ENCODE data around the gene TPR. TPM values are rescaled to one million over a fixed set of nuclear protein-coding genes. Genes with fewer than 3 reads are reported as not detected.

The TPR gene
- total and polyA plus RNA-seq, 9 donors, result 26.3 to 107 (median 70.2) TPM

DNA sequence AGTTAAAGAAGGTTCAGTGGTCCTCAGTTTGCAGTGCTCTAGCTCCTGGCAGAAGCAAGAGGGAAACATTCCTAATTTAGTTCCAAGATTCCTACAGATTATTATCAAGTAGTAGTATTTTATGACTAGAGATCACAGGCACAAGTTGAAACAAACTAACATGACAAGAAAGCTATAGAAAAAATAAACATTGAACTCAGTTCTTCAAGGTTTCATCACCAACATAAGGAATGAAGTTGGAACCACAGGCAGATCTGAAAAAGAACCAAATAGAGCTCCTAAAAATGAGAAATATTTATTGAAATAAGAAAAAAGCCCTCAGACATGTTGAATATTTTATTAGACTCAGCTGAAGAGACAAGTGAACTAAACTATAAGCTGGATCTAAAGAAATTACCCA is 45.3 kb upstream of the TPR start:
- Histone ChIP-seq H3K27me3 (no peaks in the 10 kb centered on the region), H3K4me3 (no peak overlapping the region), H3K36me3 (no peaks in the 10 kb centered on the region), H3K4me1 (ENCODE audit: insufficient read depth) (peaks cover 8% of the 10 kb centered on the region), H3K9me3 (no peaks in the 10 kb centered on the region), H3K27ac (peak overlapping the region in 1 of 2 donors; percentile 17)
- no peak for DNase-seq
- intact Hi-C loops (cut with DNase I), result no loop called here
- TF ChIP-seq POLR2A (IDR thresholded peaks at IDR 0.05) (no peak), CTCF (IDR thresholded peaks at IDR 0.05) (no peak), EP300 (IDR thresholded peaks at IDR 0.05) (no peak)

GRCh38 chr1:186418503-186418902 is 43.5 kb upstream of the TPR start:
- no peak for DNase-seq
- no peaks in the 10 kb centered on the region for H3K27me3 ChIP-seq
- no peaks in the 10 kb centered on the region for H3K36me3 ChIP-seq
- TF ChIP-seq POLR2A (IDR thresholded peaks at IDR 0.05), result no peak
- TF ChIP-seq EP300 (IDR thresholded peaks at IDR 0.05), result no peak
- TF ChIP-seq CTCF (IDR thresholded peaks at IDR 0.05), result no peak
- intact Hi-C loops (cut with DNase I), result no loop called here
- 32 to 64% (median 47%) methylated on average over 4 of the region's 4 CpGs for WGBS, 3 donors
- H3K4me1 ChIP-seq (ENCODE audit: insufficient read depth), result peaks cover 8% of the 10 kb centered on the region
- no peak overlapping the region for H3K27ac ChIP-seq
- H3K9me3 ChIP-seq, result no peaks in the 10 kb centered on the region
- H3K4me3 ChIP-seq, result no peak overlapping the region

DNA sequence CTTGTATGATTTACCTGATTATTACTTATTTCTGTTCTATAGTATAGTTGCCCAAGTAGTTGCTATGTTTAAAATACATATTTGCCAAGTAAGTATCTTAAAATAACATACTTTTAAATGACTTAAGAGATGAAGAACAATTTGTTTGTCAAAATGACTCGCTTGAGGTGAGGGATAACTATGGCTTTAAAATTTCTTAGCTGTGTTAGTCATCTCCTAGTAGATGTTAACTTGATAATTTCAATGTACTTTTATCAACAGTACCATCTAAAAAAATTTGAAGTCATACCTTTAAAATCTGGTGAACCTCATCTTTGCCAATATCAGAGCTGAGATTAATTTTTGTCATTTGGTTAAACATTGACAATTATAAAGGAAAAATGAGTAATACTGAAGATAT is 38.3 kb upstream of the TPR start:
- TF ChIP-seq POLR2A (IDR thresholded peaks at IDR 0.05) (no peak), EP300 (IDR thresholded peaks at IDR 0.05) (no peak), CTCF (IDR thresholded peaks at IDR 0.05) (no peak)
- intact Hi-C loops (cut with DNase I), result no loop called here
- no peak for DNase-seq
- Histone ChIP-seq H3K36me3 (no peaks in the 10 kb centered on the region), H3K4me1 (ENCODE audit: insufficient read depth) (peaks cover 6% of the 10 kb centered on the region), H3K4me3 (no peak overlapping the region), H3K27ac (no peak overlapping the region), H3K27me3 (no peaks in the 10 kb centered on the region), H3K9me3 (no peaks in the 10 kb centered on the region)
- WGBS, 3 donors, result 95 to 100% (median 97%) methylated on average over 1 of the region's 1 CpG

DNA sequence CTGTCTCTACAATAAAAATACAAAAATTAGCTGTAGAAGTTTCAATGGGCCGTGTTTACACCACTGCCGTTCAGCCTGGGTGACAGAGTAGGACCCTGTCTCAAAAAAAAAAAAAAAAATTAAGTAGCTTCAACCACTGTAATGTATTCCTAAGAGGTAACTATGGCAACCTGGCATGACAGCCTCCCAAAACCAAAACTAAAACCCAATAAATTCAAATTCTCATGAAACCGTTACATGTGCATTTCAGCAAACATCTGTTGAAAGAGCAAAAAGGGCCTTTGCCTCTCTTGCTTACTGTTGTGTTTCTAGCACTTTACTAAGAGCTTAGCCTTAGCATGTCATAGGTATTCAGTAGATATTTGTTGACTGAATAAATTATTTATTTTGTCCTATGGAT is 34.0 kb upstream of the TPR start:
- no peak overlapping the region for H3K4me3 ChIP-seq
- no peaks in the 10 kb centered on the region for H3K4me1 ChIP-seq (ENCODE audit: insufficient read depth)
- H3K9me3 ChIP-seq, result no peaks in the 10 kb centered on the region
- intact Hi-C loops (cut with DNase I), result no loop called here
- no peak for DNase-seq
- TF ChIP-seq POLR2A (IDR thresholded peaks at IDR 0.05) (no peak), CTCF (IDR thresholded peaks at IDR 0.05) (no peak), EP300 (IDR thresholded peaks at IDR 0.05) (no peak)
- H3K36me3 ChIP-seq, result no peaks in the 10 kb centered on the region
- no peaks in the 10 kb centered on the region for H3K27me3 ChIP-seq
- WGBS, 3 donors, result 90 to 99% (median 96%) methylated on average over 3 of the region's 3 CpGs
- no peak overlapping the region for H3K27ac ChIP-seq

Measured in ovary (tissue), 9 donors.